ENCODE data around the gene ZXDC.

Gene ZXDC

DNA sequence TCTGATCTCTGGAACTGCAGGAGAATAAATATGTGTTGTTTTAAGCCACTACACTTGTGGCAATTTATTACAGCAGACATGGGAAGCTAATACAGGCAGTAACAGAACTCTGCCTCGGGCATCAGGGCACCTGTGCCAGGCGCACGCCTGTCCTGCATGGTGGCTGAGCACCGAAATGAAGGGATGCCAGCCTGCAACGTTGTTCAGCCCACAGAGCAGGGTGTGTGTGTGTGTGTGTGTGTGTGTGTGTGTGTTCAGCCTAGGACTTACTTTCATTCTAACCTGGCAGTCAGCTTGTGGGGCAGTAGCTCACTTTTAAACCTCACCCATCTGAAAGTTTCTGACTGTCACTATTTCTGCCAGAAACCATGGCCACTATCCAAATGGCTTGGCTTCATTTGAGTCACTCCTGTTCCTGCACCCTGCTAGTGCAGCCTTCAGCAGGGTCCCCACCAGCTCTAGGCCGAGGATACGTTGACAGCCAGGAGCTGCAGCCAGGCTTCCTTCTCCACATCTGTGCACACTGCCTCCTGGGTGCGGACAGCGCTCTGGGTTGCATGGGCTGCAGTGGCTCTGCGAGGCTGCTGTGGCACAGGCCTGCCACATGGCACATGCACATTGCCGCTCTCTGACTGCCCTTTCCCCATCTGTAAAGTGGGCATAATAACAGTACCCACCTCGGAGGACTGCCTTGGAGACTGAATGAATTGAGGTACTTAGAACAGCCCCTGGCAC, 37.4 kb upstream of the ZXDC start:
- in situ Hi-C loops (cut with MboI; ENCODE audit: low sequenced_read_pairs): no loop called here

DNA sequence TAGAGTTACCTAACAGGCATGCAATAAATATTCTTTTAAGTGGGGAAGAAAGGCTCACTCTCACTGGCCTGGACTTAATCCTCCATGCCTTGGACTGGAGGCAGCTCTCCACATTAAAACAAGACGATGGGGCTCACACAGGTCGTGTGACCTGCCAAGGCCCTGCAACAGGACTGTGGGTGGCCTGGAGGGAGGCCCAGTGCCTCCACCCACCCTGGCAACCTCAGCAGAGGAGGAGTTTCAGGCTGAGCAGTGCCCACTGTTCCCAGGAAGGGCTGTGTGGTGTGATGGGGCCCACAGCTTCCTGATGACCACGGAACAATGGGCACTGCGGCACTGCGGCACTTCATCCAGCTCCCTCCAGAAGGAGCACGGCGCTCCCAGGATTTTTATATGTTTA, 36.3 kb upstream of the ZXDC start:
- in situ Hi-C loops (cut with MboI; ENCODE audit: low sequenced_read_pairs): no loop called here

DNA sequence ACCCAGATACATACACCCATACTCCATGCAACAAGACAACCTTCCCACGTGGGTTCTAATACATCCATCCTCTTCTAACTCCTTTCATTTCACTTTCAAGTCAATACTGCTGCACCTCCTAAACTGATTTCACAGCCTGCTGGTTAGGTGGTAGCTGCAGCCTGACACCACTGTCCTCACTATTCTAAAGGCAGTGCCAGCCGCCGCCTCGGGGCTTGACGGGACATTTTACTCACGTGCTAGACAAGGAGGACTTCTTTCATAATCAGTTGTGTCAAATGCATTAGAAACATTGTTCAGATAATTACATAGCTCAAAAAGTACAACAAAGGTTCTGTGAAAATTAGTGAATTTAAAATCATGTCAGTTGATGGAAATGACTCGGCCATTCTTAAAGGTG, 35.6 kb upstream of the ZXDC start:
- in situ Hi-C loops (cut with MboI; ENCODE audit: low sequenced_read_pairs): no loop called here

DNA sequence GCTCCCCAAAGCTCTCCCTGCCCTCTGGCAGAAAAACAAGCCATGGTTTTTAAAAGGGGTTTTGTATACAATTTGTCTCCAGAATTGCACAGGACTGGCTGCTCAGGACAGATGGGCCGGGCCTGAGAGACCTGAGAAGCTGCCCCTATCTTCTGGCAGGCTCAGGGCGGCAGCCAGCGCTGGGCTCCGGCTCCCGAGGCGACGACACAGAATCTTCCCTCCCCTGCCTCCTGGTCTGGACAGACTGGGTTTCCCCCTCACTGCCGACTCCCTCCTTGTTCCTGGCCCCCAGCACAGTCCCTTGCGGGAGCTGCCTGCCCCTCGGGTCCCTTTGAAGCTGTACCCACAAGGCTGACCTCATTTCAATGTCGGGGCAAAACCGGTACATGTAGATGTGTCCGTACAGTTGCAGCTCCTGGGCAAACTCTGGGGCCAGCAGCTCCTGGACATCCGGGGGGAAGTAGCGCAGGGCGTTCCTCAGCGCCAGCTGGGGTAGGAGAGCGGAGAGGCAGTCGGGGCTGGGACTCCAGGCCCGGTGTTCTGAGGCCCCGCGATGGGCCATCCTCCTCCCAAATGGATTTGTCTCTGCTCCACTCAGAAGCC, 34.7 kb upstream of the ZXDC start:
- in situ Hi-C loops (cut with MboI; ENCODE audit: low sequenced_read_pairs): no loop called here

DNA sequence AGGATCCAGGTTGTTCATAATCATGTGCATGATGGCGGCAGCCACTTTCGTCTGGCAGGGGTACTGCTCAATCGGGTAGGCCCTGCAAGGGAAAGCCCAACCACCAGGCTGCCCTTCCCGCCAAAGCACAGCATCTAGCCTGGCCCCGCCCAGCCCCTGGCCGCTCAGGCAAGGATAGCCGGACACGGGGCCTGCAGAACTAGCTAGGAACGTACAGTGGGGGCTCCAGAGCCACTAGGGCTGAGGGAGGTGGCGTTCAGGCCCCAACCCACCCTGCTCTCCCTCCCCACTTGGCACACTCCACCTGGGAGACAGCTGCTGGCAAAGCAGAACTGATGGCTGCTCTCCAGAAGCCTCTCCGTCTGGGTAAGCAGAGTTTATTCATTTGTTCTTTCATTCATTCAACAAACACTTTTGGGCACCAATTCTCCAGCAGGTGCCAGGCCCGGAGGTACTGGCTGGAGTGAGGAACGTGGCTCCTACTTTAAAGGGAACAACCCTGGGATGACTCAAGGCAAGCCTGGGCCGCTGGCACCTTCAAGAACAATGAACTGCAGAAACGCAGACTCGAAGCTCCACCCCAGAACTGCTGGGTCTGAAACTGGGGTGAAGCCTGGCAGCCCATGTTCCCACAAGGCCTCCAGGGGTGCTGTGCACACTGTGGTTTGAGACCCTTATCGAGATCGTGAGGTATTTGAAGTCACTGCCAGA, 34.1 kb upstream of the ZXDC start:
- in situ Hi-C loops (cut with MboI; ENCODE audit: low sequenced_read_pairs): no loop called here

DNA sequence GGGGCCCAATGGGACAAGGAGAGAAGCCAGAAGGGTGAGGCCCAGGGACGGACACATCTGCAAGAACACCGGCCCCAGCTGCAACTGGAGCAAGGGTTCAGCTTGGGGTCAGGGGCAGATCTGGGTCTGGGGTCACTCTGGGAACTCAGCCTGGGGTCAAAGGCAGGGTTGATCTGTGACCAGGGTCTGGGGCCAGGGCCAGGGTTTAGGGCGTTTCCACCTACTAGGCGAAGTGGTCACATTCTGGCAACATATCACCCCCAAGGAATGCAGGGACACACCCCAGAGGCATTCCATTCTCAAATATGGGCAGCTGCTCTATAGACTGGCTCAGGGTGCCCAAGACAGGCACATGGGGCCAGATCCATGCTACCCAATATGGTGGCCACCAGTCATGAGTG, 32.9 kb upstream of the ZXDC start:
- in situ Hi-C loops (cut with MboI; ENCODE audit: low sequenced_read_pairs): no loop called here

DNA sequence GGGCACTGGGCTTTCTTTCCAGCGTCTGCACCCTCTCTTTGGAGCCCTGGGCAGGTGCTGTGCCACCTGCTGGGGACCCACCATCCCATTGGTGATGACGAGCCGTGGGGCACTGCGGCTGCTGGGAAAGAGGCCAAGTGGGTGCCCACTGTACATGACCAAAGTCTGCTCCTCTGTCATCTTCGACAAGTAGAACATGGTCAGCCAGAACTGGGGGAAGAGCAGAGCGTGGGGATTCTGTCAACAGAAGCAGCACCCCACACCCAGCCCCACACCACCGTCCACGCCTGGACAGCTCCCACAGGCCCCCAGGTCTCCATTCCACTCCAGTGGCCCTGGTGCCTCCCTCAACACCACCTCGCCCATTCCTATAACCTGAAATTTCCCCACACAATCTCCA, 32.2 kb upstream of the ZXDC start:
- in situ Hi-C loops (cut with MboI; ENCODE audit: low sequenced_read_pairs): no loop called here

DNA sequence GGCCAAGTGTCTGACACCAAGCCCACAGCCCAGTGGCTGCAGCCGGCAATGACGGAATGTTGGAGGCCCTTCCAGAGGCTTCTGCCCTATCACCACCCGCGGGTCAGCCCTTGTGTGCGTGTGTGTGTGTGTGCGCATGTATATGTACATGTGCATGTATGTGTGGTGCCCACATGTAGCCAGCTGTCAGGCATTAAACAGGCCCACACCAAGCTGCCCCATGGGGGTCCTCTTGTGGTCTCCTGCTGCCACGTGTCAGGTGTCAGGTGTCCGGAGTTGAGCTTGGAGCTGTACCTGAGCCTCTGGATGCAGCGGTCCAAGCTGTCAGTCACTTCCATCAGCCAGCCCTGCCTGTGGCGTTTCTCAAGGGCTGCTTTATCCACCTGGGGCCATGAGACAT, 28.0 kb upstream of the ZXDC start:
- in situ Hi-C loops (cut with MboI; ENCODE audit: low sequenced_read_pairs): no loop called here

DNA sequence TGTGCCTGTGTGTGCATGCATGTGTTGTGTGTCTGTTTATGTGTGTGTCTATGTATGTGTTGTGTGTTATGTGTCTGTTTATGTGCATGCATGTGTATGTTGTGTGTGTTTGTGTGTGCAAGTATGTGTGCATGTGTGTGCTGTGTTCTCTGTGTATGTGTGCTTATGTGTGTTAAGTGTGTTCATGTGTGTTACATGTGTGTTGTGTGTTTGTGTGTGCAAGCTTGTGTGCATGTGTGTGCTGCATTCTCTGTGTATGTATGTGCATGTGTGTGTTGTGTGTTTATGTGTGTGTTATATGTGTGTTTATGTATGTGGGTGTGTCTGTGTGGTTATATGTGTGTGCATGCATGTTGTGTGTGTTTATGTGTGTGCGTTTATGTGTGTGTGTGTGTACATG, 27.0 kb upstream of the ZXDC start:
- in situ Hi-C loops (cut with MboI; ENCODE audit: low sequenced_read_pairs): no loop called here

DNA sequence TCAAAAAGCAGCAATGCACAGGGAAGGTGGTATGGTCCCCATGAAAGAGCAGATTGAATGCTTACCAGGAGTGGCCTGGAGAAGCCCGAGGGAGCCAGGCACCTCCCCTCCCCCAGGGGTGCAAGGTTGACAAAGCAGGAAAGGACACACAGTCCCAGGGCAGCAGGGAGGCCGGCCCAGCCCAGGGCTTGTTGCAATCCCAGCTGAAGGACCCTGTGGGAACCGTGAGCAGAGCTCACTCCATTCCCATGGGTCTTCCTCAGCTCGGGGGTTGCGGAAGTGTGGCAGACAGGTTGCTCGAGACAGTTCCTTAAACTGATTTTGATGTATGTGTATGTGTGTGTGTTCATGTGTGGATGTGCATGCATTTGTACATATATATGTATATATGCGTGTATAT, 26.0 kb upstream of the ZXDC start:
- in situ Hi-C loops (cut with MboI; ENCODE audit: low sequenced_read_pairs): no loop called here

DNA sequence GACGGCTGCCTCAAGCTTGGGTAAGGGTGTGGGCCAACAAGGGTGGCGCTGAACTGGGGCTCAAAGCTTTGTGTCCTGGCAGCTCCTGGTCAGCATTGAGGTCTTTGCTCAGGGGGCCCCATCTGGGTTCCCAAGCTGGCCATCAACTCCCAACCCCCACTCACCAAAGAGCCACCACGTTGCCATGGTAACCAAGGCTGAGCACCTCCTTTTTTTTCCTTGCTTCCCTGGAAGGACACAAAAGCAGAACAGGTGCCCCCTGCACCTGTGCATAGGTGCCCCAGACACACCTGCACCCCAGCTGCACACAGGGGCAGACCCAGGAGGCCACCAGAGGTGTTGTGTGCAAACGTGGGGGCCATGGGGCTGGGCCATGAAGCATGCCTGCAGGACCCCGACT, 25.4 kb upstream of the ZXDC start:
- in situ Hi-C loops (cut with MboI; ENCODE audit: low sequenced_read_pairs): no loop called here

DNA sequence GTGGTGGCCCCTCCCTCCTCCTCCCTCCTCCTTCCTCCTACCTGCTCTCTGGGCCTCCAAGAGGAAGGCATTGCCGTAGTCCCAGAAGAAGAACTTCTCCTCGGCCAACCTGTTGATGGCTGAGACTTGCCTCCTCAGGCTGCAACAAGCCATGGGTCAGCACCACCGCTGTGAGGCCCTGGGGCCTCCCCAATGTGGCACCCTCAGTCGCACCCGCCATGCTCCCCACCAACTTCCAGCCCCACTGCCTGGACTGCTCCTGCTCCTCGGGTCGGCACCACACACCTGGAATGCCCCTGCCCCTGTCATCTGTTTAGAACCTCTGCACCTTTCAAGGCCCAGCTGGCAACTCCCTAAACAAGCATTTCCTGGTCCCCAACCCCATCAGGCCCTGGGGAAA, 24.3 kb upstream of the ZXDC start:
- in situ Hi-C loops (cut with MboI; ENCODE audit: low sequenced_read_pairs): no loop called here

DNA sequence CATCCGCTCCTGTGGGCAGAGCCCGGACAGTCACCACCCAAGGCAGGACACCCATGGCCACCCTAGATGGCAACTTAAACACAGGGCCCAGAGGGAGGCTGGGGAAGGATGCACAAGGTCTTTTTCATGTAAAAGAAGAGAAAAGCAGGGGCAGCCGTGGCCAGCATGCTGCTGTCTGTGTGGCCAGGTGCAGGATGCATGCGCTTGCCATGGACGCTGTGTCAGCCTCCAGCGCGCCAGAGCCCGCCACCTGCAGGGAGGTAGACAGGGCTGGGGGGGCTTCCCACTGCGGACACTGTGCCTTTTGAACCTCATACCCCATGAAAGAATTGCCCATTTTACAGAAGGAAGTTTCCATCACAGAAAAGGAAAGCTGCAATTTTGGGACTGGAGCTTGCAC, 23.7 kb upstream of the ZXDC start:
- in situ Hi-C loops (cut with MboI; ENCODE audit: low sequenced_read_pairs): no loop called here

DNA sequence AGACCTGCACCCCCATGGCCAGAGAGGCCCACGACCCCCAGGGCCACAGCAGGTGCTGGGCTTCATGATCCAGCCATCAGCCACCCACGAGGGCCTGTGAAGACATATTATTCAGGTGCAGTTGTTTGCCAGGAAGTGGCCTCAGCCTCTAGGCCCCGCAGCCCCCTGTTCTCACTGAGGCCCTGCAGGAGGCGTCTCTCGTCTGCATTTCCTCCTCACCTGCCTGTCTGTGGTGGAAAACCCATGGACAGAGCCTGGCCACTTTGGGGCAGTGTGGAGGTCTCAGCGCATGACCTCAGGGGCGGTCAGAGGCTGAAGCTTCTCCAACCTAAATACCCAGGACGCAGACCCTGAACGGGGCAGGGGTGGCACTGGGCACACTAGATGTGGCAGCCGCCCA, 23.2 kb upstream of the ZXDC start:
- in situ Hi-C loops (cut with MboI; ENCODE audit: low sequenced_read_pairs): no loop called here

DNA sequence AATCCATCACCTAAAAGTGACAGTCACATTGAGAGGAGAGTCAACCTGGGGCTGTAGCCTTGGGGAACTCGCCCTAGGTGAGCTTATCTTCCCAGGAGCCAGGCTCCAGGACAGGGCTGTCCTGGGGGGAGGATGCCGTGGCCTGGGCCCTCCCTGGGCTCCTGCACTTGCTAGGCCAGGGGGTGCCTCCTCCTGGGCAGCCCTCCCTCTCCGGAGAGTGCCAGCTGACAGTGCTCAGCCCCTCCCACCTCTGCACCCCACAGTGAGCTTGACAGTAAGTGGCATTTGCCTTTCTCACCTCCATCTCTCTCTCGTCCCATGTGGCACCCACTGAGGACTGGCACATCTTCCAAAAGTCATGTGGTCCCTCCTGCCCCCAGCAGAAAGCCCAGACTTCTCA, 22.8 kb upstream of the ZXDC start:
- in situ Hi-C loops (cut with MboI; ENCODE audit: low sequenced_read_pairs): no loop called here

DNA sequence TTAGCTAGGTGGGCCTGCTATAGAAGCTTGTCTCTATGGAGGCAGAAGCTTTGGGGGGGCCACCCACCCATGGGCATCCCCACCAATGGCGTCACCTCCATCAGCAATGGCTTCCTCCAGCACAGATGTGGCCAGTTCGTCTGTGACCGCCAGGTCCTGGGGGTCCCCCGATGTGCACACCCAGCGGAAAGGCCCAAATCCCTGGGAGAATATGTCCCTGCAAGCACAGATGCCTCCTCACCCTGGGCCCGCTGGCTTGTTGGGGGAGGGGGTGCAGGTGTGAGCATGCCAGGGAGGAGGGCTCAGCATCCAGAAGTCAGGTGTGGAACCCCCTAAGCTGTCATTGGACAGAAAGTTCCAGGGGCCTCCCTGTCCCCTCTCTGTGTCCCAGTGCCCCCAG, 22.3 kb upstream of the ZXDC start:
- in situ Hi-C loops (cut with MboI; ENCODE audit: low sequenced_read_pairs): no loop called here

DNA sequence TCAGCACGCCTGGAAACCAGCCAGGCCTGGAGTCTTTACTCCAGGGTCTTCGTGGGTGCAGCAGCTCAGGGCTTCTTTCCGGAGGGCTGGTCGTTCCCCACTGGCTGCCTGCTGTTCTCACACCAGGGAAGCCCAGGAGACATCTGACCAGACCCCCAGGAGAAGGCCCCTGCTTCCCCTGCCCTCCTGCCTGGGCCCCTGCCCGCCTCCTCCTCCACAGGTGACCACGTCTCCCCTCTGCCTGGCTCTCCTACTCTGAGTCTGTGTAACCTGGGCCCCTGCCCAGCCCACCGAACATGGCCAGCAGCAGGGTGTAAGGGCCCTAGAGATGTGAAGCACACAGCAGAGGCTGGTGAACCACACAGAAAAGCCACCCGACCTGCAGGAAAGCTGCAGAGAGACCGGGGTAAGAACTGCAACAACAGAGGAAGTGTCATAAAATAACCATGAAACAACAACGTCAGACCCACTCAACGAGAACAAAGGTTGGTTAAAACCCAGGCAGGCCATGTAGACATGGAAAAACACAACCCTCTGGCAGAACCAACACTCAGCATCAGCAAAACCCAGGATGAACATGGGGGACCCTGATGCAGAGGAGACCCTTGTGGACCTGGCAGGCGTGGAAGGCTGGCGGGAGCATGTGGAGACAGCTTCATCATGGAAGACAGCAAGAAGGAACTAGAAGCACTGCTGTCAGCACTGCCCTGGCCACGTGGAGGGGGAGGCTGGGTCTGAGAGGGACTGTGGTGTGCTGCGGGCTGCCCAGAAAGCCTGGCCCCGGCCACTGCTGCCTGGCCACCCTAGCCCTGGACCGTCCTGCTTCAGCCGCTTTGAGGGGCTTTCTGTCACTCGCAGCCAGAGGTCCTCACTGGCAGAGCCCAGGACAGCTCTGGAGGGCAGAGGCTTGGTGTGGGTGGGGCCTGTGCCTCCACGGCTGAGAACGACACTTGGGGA, 21.5 kb upstream of the ZXDC start:
- in situ Hi-C loops (cut with MboI; ENCODE audit: low sequenced_read_pairs): no loop called here

DNA sequence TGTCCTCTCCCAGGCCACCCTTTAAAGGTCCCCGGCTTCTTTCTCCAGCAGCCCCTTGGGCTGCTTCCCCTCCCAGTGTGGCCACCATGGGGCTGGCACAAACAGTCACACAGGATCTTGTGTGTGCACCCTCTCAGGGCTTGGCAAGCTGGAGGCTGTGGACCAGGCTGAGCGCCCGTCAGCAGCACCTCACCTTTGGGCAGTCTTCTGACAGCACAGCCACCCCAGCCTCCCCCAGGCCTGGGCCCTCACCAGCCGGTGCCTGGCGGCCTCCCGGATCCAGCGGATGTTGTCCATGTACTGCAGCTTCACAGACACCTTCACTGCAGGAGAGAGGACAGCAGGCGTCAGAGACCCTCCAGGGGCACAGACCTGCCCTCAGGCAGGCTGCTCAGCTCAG, 20.1 kb upstream of the ZXDC start:
- in situ Hi-C loops (cut with MboI; ENCODE audit: low sequenced_read_pairs): no loop called here

DNA sequence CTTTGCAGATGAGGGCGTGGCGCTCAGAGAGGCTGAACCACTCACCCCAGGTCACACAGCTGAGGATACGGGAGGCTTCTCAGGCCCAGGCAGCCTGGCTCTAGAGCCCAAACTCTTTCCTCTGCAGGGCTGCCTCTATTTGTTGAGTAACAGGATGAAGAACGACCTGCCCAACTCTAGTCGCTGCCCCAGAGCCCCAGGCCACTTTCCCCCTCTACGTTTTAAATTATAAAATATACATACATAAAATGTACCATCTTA, 19.2 kb upstream of the ZXDC start:
- in situ Hi-C loops (cut with MboI; ENCODE audit: low sequenced_read_pairs): no loop called here

DNA sequence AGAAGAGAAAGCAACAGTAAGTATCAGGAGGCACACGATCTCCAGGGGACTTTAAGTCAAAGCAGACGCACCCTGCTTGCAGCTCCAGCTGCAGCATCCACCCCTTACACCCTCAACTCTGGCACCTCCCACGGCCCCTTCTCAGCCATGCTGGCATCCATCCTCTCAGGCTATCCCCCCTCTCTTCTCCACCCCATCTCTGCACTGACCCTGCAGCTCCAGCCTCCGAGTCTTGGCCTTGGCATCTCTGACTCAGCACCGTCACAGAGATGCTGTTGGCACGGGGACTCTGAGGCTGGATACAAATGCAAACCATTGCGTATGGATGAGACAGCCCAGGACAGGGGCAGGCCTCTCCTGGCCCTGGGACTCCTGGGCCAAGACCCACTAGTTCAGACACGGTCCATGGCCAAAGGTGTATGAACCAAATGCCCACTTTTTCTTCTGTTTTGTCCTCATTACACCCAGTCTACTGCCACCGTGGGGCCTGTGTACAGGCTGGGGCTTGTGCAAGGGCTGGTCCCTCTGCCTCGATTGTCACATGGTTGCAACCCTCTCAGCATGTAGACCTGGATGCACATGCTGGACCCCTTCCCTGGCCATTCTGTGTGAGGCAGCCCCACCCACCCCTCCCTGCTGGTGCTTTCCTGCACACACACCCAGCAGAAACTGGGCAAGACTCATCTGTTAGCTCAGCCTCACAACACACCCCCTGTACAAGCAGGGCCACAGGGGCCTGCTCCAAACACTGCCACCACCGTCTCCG, 18.7 kb upstream of the ZXDC start:
- in situ Hi-C loops (cut with MboI; ENCODE audit: low sequenced_read_pairs): no loop called here

DNA sequence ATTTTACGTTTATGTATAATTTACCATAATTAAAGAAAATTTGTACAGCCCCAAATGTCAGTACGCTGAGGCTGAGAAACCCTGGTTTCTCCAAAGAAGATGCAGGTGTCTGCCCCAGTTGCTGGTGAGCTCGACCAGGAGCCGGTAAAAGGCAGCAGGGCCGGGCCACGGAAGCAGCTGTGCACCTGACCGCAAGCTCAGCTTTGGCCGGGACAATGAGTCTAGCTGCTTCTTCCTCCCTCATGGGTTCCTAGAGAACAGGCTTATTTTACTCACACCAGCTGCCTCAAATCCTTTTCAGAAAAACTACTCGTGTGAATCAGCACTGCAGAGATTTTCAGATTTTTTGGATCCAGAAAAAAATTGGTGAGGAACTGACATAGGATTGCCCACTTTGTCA, 18.0 kb upstream of the ZXDC start:
- in situ Hi-C loops (cut with MboI; ENCODE audit: low sequenced_read_pairs): no loop called here

Data from hTERT RPE-1 (cell line).